Endothelial cell of umbilical vein (primary cell): ENCODE data around the gene CAPN12. TPM values are rescaled to one million over a fixed set of nuclear protein-coding genes. Genes with fewer than 3 reads are reported as not detected.
A peak's percentile ranks its signal among the peaks of the same experiment; 100 is the strongest.
"Not testable (repeated sequence)": the region's sequence is repeated elsewhere in the genome, so short reads cannot be mapped to it uniquely, and the experiment has no call there.

Source experiments
- BruUV-seq: library from RNA; stranded (reverse); fragments of 400-500 nt; replicated peaks from 2 replicates; lab custom pipeline; 2021; lab: Mats Ljungman, UMichigan
- CTCF ChIA-PET: fragments of 300-600, 350-600 bp; sonication (Branson Sonifier 250); formaldehyde crosslinking; loops from one replicate; lab custom pipeline; 2021; ENCODE audit warnings: antibody characterized with exemption, inconsistent platforms; lab: Charles Lee
- POLR2A ChIA-PET: fragments of 300-600, 350-600 bp; sonication (Branson Sonifier 250); formaldehyde crosslinking; loops from one replicate; lab custom pipeline; 2021; ENCODE audit warnings: antibody characterized with exemption, inconsistent platforms; lab: Charles Lee
- DNase-seq: peaks from one replicate; pipeline ENCODE4 v3.0.0-alpha.2; 2011; ENCODE audit warnings: low read depth, low spot score
- FAIRE-seq: peaks from 2 replicates; lab custom pipeline; 2011; peaks lifted over from hg19 to GRCh38; lab: Jason Lieb, UNC
- H2AFZ ChIP-seq: 2 replicates; pipeline ENCODE4 v1.6.0; 2012; ENCODE audit warnings: low read depth, low read length, control low read depth, inconsistent platforms
- H3K27ac ChIP-seq: 2 replicates; pipeline ENCODE4 v1.5.1; 2011; ENCODE audit warnings: low read depth, mild to moderate bottlenecking, control low read depth, low read length, moderate library complexity; ENCODE audit not compliant: insufficient read depth
- H3K27me3 ChIP-seq, 2 experiments: 2 replicates each; pipeline versions ENCODE4 v1.6.0 to v1.6.1; 2011; ENCODE audit warnings: low read length in 2 of 2, mixed read lengths in 1 of 2; ENCODE audit not compliant: control insufficient read depth in 2 of 2, insufficient read depth in 2 of 2
- H3K36me3 ChIP-seq, 2 experiments: 2 replicates in 1 of 2; 3 replicates in 1 of 2; pipeline ENCODE4 v1.5.1; 2011; ENCODE audit warnings: low read length in 2 of 2, mild to moderate bottlenecking in 1 of 2, moderate library complexity in 1 of 2; ENCODE audit not compliant: control insufficient read depth in 2 of 2, insufficient read depth in 2 of 2; ENCODE audit errors: extremely low read depth in 1 of 2
- H3K4me1 ChIP-seq: 3 replicates; pipeline ENCODE4 v1.5.1; 2011; ENCODE audit warnings: mild to moderate bottlenecking, low read length; ENCODE audit not compliant: control insufficient read depth, insufficient read depth; ENCODE audit errors: extremely low read depth
- H3K4me2 ChIP-seq: 2 replicates; pipeline ENCODE4 v1.6.1; 2011; ENCODE audit warnings: low read length, control low read depth, mixed read lengths; ENCODE audit not compliant: insufficient read depth
- H3K4me3 ChIP-seq, 3 experiments: fragments of 200-600 bp in 1 of 3; sonication (generic), shearing (Covaris generic) in 1 of 3; replicated peaks in 1 of 3; 2 replicates each; pipeline ENCODE4 v1.5.1; 2011 to 2016; ENCODE audit warnings: control low read depth in 3 of 3, low read length in 3 of 3, mild to moderate bottlenecking in 2 of 3, inconsistent platforms in 1 of 3, low read depth in 1 of 3, moderate library complexity in 1 of 3; ENCODE audit not compliant: insufficient read depth in 1 of 3
- H3K79me2 ChIP-seq: 2 replicates; pipeline ENCODE4 v1.6.0; 2012; ENCODE audit warnings: low read length, inconsistent platforms; ENCODE audit not compliant: control insufficient read depth, insufficient read depth
- H3K9ac ChIP-seq: replicated peaks from 2 replicates; pipeline ENCODE3; 2011; ENCODE audit warnings: low read length, control low read depth; ENCODE audit not compliant: insufficient read depth; ENCODE audit errors: extremely low read depth
- H3K9me1 ChIP-seq: replicated peaks from 3 replicates; pipeline ENCODE4 v1.6.0; 2011; ENCODE audit warnings: mild to moderate bottlenecking, low read length; ENCODE audit not compliant: control insufficient read depth, insufficient read depth; ENCODE audit errors: extremely low read depth
- H3K9me3 ChIP-seq: replicated peaks from 2 replicates; pipeline ENCODE4 v1.5.1; 2012; ENCODE audit warnings: low read length, inconsistent platforms; ENCODE audit not compliant: control insufficient read depth, insufficient read depth
- H4K20me1 ChIP-seq: replicated peaks from 2 replicates; pipeline ENCODE3; 2011; ENCODE audit warnings: mild to moderate bottlenecking, low read length; ENCODE audit not compliant: control insufficient read depth, insufficient read depth; ENCODE audit errors: extremely low read depth
- dilution Hi-C: fragments of 300-500 bp; cut with MboI; formaldehyde crosslinking; loops from one replicate; pipeline ENCODE4 v1.15.0; 2019; ENCODE audit warnings: low sequenced_read_pairs; ENCODE audit not compliant: extremely low pct_ligation_motif_present
- intact Hi-C: fragments of 100-400 bp; cut with micrococcal nuclease; formaldehyde crosslinking; loops from one replicate; pipeline ENCODE4 v1.10.0; 2022
- polyA plus RNA-seq, 4 experiments: library from polyadenylated mRNA; depleted of rRNA in 3 of 4; stranded (reverse) in 3 of 4; unstranded in 1 of 4; fragments of >200 nt; gene quantifications; 2 replicates each; pipeline versions ENCODE4 v1.2.1 to v1.2.3, GENCODE V29; 2011 to 2012; ENCODE audit warnings: missing spikeins in 1 of 4
- total RNA-seq: library from RNA; stranded (reverse); gene quantifications from 2 replicates; pipeline ENCODE4 v1.2.3, GENCODE V29; 2021

CAPN12 gene
- total and polyA plus RNA-seq, 2 donors (not counting 3 experiments of a cell fraction or from before 2014, with no cell fraction given), result 0.35 TPM; not detected in 1

DNA sequence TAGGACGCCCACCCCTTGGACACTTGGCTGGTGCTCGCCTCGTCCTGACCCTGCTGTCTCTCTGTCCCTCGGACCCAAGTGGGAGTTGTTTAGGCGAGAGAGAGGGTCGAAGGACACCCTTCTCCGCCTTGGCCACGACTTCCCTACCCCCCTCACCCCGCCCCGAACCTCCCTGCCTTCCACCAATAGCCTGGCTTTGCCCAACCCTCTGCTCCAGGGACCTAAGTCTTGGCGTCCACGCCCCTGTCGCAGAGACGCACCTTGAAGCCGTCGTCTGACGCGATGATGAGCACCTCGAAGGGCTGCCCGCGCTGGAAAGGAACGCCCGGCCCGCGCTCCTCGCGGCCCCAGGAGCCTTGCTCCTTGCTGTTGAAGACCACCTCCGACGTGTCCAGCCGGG, 27.3 kb upstream of the CAPN12 start:
- CTCF ChIA-PET, H3K27ac ChIP-seq, H3K9me1 ChIP-seq, H3K36me3 ChIP-seq, BruUV-seq, POLR2A ChIA-PET, intact Hi-C loops, H2AFZ ChIP-seq, H3K9ac ChIP-seq, dilution Hi-C loops, DNase-seq, H3K9me3 ChIP-seq, FAIRE-seq, H4K20me1 ChIP-seq, H3K4me1 ChIP-seq, H3K4me2 ChIP-seq, H3K27me3 ChIP-seq, H3K4me3 ChIP-seq, H3K79me2 ChIP-seq: not testable (repeated sequence)

DNA sequence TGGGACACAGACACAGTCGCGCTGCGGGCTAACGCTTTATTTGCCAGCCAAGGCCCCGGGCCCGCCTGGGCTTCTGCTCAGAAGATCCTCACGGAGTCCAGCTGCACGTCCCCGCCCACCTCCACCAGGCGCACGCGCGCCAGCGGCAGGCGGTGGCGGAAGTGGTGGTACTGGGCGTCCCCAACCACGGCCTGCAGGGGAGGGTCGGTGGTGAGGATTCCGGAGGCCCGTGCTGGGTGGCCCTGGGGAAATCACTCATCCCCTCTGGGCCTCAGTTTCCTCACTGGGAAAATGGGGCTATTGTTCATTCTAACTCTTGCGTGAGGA, 26.6 kb upstream of the CAPN12 start:
- POLR2A ChIA-PET, H3K9me3 ChIP-seq, H3K27ac ChIP-seq, H3K4me2 ChIP-seq, H3K4me3 ChIP-seq, CTCF ChIA-PET, H3K36me3 ChIP-seq, H3K9ac ChIP-seq, H4K20me1 ChIP-seq, H3K4me1 ChIP-seq, H3K79me2 ChIP-seq, H3K9me1 ChIP-seq, H2AFZ ChIP-seq, BruUV-seq, DNase-seq, intact Hi-C loops, H3K27me3 ChIP-seq, dilution Hi-C loops: not testable (repeated sequence)
- FAIRE-seq, result peak; percentile 99

DNA sequence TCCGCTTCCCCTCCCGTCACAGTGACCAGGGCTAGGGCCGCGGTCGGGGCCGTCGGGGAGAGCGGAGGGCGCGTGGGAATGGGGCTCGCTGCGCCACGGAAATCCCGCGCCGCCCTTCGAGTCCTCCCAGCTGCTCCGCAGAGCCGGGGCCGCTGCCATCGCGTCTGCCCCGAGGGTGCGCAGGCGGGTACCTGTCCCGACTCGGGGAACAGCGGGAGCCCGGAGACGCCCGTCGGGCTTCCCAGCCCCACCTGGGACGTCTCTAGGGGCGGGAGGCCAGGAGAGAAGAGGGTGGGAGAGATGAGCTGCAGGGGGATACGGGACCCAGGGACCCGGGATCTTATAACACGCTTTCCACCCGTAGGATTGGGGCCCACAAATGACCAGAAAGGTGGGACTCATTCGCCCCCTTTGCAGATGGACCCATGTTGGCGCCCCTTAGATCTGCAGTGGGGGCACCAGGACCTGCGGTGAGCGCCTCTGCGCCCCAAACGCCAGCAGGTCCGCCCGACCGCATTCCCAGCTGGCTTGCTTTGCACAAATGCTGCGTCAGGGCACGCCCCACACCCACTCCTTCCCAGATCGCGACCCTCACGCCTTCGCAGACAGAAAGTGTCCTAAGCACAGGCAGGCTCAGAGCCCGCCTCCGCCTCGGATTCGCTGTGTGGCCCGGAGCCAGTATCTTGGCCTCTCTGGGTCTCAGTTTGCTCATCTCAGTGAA, 26.1 kb upstream of the CAPN12 start:
- H3K79me2 ChIP-seq, FAIRE-seq, dilution Hi-C loops, H3K27ac ChIP-seq, H3K9me1 ChIP-seq, H3K4me2 ChIP-seq, H3K9ac ChIP-seq, H3K9me3 ChIP-seq, H3K27me3 ChIP-seq, BruUV-seq, H3K4me1 ChIP-seq, intact Hi-C loops, H4K20me1 ChIP-seq, H3K36me3 ChIP-seq, DNase-seq: not testable (repeated sequence)
- Histone ChIP-seq H2AFZ (peak overlapping the region; percentile 66), H3K4me3 (peak overlapping the region in 1 of 3 experiments; percentile 18)
- ChIA-PET CTCF (interaction anchor here (0.6 to 1.7 kb wide), 25 partner anchors 8 to 368 kb away, joined by 3 to 24 read pairs (median 5); partner anchors contain the start of genes ECH1, FAM98C, LGALS4 and MRPS12), POLR2A (interaction anchor here (1.0 kb wide), 1 partner anchor 79 kb away, joined by 5 read pairs; no protein-coding TSS in a partner anchor)
